Measurements from ENCODE around the gene HEPN1.

DNA sequence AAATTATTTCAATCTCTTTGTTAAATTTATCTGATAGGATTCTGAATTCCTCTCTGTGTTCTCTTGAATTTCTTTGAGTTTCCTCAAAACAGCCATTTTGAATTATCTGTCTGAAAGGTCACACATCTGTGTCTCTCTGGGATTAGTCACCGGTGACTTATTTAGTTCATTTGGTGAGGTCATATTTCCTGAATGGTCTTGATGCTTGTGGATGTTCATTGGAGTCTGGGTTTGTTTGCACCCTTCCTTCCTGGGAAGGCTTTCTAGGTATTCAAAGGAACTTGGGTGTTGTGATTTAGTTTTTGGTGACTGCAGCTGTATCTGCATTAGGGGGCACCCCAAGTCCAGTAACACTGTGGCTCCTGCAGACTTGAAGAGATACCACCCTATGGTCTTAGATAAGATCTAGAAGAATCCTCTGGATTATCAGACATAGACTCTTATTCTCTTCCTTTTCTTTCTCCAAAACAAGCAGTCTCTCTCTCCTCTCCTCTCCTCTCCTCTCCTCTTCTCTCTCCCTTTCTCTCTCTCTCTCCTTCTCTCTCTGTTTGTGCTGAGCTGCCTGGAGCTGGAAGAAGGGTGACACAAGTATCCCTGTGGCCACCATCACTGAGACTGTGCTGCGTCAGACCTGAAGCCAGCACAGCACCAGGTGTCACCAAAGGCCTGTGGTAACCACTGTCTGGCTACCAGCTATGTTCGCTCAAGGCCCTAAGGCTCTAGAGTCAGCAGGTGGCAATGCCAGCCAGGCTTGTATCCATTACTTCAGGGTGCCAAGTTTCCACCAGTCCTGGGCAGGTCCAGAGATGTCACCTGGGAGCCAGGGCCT is 3.3 kb upstream of the HEPN1 start:
- TF ChIP-seq CEBPB (tag; IDR thresholded peaks at IDR 0.05): no peak
- no peak for TF ChIP-seq ZBTB7A (IDR thresholded peaks at IDR 0.05; ENCODE audit: borderline replicate concordance, control insufficient read depth, low read depth, low read length)
- TF ChIP-seq WHSC1 (IDR thresholded peaks at IDR 0.05; ENCODE audit: low read length): no peak
- no peak for TF ChIP-seq SAFB2 (IDR thresholded peaks at IDR 0.05; ENCODE audit: borderline replicate concordance, low read depth, low read length, severe bottlenecking)
- TF ChIP-seq, protein P1, sequence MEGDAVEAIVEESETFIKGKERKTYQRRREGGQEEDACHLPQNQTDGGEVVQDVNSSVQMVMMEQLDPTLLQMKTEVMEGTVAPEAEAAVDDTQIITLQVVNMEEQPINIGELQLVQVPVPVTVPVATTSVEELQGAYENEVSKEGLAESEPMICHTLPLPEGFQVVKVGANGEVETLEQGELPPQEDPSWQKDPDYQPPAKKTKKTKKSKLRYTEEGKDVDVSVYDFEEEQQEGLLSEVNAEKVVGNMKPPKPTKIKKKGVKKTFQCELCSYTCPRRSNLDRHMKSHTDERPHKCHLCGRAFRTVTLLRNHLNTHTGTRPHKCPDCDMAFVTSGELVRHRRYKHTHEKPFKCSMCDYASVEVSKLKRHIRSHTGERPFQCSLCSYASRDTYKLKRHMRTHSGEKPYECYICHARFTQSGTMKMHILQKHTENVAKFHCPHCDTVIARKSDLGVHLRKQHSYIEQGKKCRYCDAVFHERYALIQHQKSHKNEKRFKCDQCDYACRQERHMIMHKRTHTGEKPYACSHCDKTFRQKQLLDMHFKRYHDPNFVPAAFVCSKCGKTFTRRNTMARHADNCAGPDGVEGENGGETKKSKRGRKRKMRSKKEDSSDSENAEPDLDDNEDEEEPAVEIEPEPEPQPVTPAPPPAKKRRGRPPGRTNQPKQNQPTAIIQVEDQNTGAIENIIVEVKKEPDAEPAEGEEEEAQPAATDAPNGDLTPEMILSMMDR (IDR thresholded peaks at IDR 0.05 in 2 of 3, conservative IDR thresholded peaks at IDR 0.05 in 1 of 3; ENCODE audit: insufficient read depth in 2 of 3, low read depth in 1 of 3, low read length in 3 of 3): no peak
- no peak for TF ChIP-seq ZNF232 (CRISPR knock-in tag; IDR thresholded peaks at IDR 0.05)
- no peak for TF ChIP-seq EHMT2 (IDR thresholded peaks at IDR 0.05)
- no peak for TF ChIP-seq PHF8 (IDR thresholded peaks at IDR 0.05; ENCODE audit: borderline replicate concordance, low read length)
- no peak for TF ChIP-seq BRCA1 (IDR thresholded peaks at IDR 0.05)
- TF ChIP-seq BRCA1 (CRISPR knock-in tag; IDR thresholded peaks at IDR 0.05): no peak
- TF ChIP-seq ETS2 (tag; IDR thresholded peaks at IDR 0.05; ENCODE audit: borderline replicate concordance, poor library complexity, severe bottlenecking): no peak

All from K562 (cell line).